ENCODE data around the gene CFAP54. TPM values are rescaled to one million over a fixed set of nuclear protein-coding genes. Genes with fewer than 3 reads are reported as not detected.

The CFAP54 gene
- total RNA-seq, 1 donor from 2014 or later = 1.1 TPM

- no peaks in the 10 kb centered on the region for H3K36me3 Mint-ChIP-seq (ENCODE audit: low read depth, unreplicated experiment)
- H3K27me3 Mint-ChIP-seq (ENCODE audit: low read depth, unreplicated experiment) = no peaks in the 10 kb centered on the region
- Histone ChIP-seq H3K36me3 (ENCODE audit: insufficient read depth, low read length) (no peaks in the 10 kb centered on the region), H2AFZ (ENCODE audit: low read depth, low read length) (no peak overlapping the region), H3K4me2 (ENCODE audit: low read length) (no peak overlapping the region), H3K27me3 (ENCODE audit: insufficient read depth, low read length) (no peaks in the 10 kb centered on the region), H3K27ac (ENCODE audit: low read depth, low read length) (no peak overlapping the region), H4K20me1 (ENCODE audit: insufficient read depth, low read length) (no peaks in the 10 kb centered on the region), H3K9ac (ENCODE audit: low read length) (no peak overlapping the region), H3K9me3 (ENCODE audit: insufficient read depth, low read depth, low read length) (no peaks in the 10 kb centered on the region), H3K4me1 (ENCODE audit: insufficient read depth, low read length) (no peaks in the 10 kb centered on the region), H3K79me2 (ENCODE audit: insufficient read depth, low read length) (no peaks in the 10 kb centered on the region), H3K4me3 (ENCODE audit: insufficient read depth, low read depth, low read length) (no peak overlapping the region)
- H3K4me1 Mint-ChIP-seq (ENCODE audit: low read depth, unreplicated experiment) = no peaks in the 10 kb centered on the region
- TF ChIP-seq CTCF (IDR thresholded peaks at IDR 0.05; ENCODE audit: insufficient read depth, low read depth, low read length) (no peak), EZH2 (IDR thresholded peaks at IDR 0.05; ENCODE audit: insufficient read depth, low read length) (no peak)
- FAIRE-seq (no peak), DNase-seq (ENCODE audit: low read depth) (no peak)
- H3K4me3 Mint-ChIP-seq (ENCODE audit: unreplicated experiment) = no peak overlapping the region
- H3K27ac Mint-ChIP-seq (ENCODE audit: unreplicated experiment) = no peak overlapping the region
- H3K9me3 Mint-ChIP-seq (ENCODE audit: unreplicated experiment) = peaks cover 6% of the 10 kb centered on the region
Measured at GRCh38 chr12:96822641-96823040, 333.3 kb downstream of the CFAP54 start.

- H3K27me3 ChIP-seq (ENCODE audit: insufficient read depth, low read length) = no peaks in the 10 kb centered on the region
- H3K4me2 ChIP-seq (ENCODE audit: low read length) = no peak overlapping the region
- H3K27me3 Mint-ChIP-seq (ENCODE audit: low read depth, unreplicated experiment) = no peaks in the 10 kb centered on the region
- FAIRE-seq (no peak), DNase-seq (ENCODE audit: low read depth) (no peak)
- no peak overlapping the region for H3K27ac ChIP-seq (ENCODE audit: low read depth, low read length)
- H3K4me3 ChIP-seq (ENCODE audit: insufficient read depth, low read depth, low read length) = no peak overlapping the region
- no peak overlapping the region for H3K4me3 Mint-ChIP-seq (ENCODE audit: unreplicated experiment)
- H3K79me2 ChIP-seq (ENCODE audit: insufficient read depth, low read length) = no peaks in the 10 kb centered on the region
- no peaks in the 10 kb centered on the region for H3K4me1 Mint-ChIP-seq (ENCODE audit: low read depth, unreplicated experiment)
- H3K36me3 Mint-ChIP-seq (ENCODE audit: low read depth, unreplicated experiment) = no peaks in the 10 kb centered on the region
- no peak for TF ChIP-seq EZH2 (IDR thresholded peaks at IDR 0.05; ENCODE audit: insufficient read depth, low read length)
- H3K4me1 ChIP-seq (ENCODE audit: insufficient read depth, low read length) = no peaks in the 10 kb centered on the region
- H4K20me1 ChIP-seq (ENCODE audit: insufficient read depth, low read length) = no peaks in the 10 kb centered on the region
- H3K9me3 Mint-ChIP-seq (ENCODE audit: unreplicated experiment) = peaks cover 3% of the 10 kb centered on the region
- no peak overlapping the region for H3K9ac ChIP-seq (ENCODE audit: low read length)
- no peaks in the 10 kb centered on the region for H3K36me3 ChIP-seq (ENCODE audit: insufficient read depth, low read length)
- no peaks in the 10 kb centered on the region for H3K9me3 ChIP-seq (ENCODE audit: insufficient read depth, low read depth, low read length)
- no peak overlapping the region for H2AFZ ChIP-seq (ENCODE audit: low read depth, low read length)
- no peak overlapping the region for H3K27ac Mint-ChIP-seq (ENCODE audit: unreplicated experiment)
Measured at GRCh38 chr12:96824074-96824837, 334.9 kb downstream of the CFAP54 start.

- TF ChIP-seq CTCF (IDR thresholded peaks at IDR 0.05; ENCODE audit: insufficient read depth, low read depth, low read length) (no peak), EZH2 (IDR thresholded peaks at IDR 0.05; ENCODE audit: insufficient read depth, low read length) (no peak)
- Mint-ChIP-seq H3K9me3 (ENCODE audit: unreplicated experiment) (peaks cover under 1% of the 10 kb centered on the region), H3K27ac (ENCODE audit: unreplicated experiment) (no peak overlapping the region), H3K27me3 (ENCODE audit: low read depth, unreplicated experiment) (no peaks in the 10 kb centered on the region), H3K36me3 (ENCODE audit: low read depth, unreplicated experiment) (no peaks in the 10 kb centered on the region), H3K4me1 (ENCODE audit: low read depth, unreplicated experiment) (no peaks in the 10 kb centered on the region), H3K4me3 (ENCODE audit: unreplicated experiment) (no peak overlapping the region)
- H3K4me2 ChIP-seq (ENCODE audit: low read length) = no peak overlapping the region
- H3K9me3 ChIP-seq (ENCODE audit: insufficient read depth, low read depth, low read length) = no peaks in the 10 kb centered on the region
- H4K20me1 ChIP-seq (ENCODE audit: insufficient read depth, low read length) = no peaks in the 10 kb centered on the region
- no peak overlapping the region for H3K4me3 ChIP-seq (ENCODE audit: insufficient read depth, low read depth, low read length)
- H3K79me2 ChIP-seq (ENCODE audit: insufficient read depth, low read length) = no peaks in the 10 kb centered on the region
- no peak overlapping the region for H2AFZ ChIP-seq (ENCODE audit: low read depth, low read length)
- H3K4me1 ChIP-seq (ENCODE audit: insufficient read depth, low read length) = no peaks in the 10 kb centered on the region
- FAIRE-seq = no peak
- no peak for DNase-seq (ENCODE audit: low read depth)
- H3K27ac ChIP-seq (ENCODE audit: low read depth, low read length) = no peak overlapping the region
- no peak overlapping the region for H3K9ac ChIP-seq (ENCODE audit: low read length)
- H3K36me3 ChIP-seq (ENCODE audit: insufficient read depth, low read length) = no peaks in the 10 kb centered on the region
- H3K27me3 ChIP-seq (ENCODE audit: insufficient read depth, low read length) = no peaks in the 10 kb centered on the region
Measured at GRCh38 chr12:96824838-96825236, 335.5 kb downstream of the CFAP54 start.
